Stimulated activated CD8-positive, alpha-beta memory T cell treated with anti-CD3 and anti-CD28 coated beads, Interleukin-15, amount 100 ng/mL, for 24 hours (primary cell): ENCODE measurements around the gene CDK14.
"Not testable (repeated sequence)": the region's sequence is repeated elsewhere in the genome, so short reads cannot be mapped to it uniquely, and the experiment has no call there.

Experiments used
- DNase-seq: peaks from one replicate; pipeline ENCODE4 v3.0.0-alpha.2; 2020; ENCODE audit warnings: low read depth

CDK14 gene

GRCh38 chr7:90721869-90722431 is 125.8 kb downstream of the CDK14 start:
- no peak for DNase-seq

GRCh38 chr7:90723233-90723632 is 127.1 kb downstream of the CDK14 start:
- DNase-seq, result no peak

- DNase-seq, result no peak
Measured at GRCh38 chr7:90723866-90724265, 127.7 kb downstream of the CDK14 start.

- DNase-seq, result no peak
Measured at GRCh38 chr7:90726120-90726519, 130.0 kb downstream of the CDK14 start.

- DNase-seq, result no peak
Measured at GRCh38 chr7:90726623-90727022, 130.5 kb downstream of the CDK14 start.

GRCh38 chr7:90727412-90727811 is 131.3 kb downstream of the CDK14 start:
- DNase-seq, result no peak

- DNase-seq, result no peak
Measured at GRCh38 chr7:90728568-90728967, 132.4 kb downstream of the CDK14 start.

- DNase-seq, result not testable (repeated sequence)
Measured at GRCh38 chr7:90735611-90736280, 139.6 kb downstream of the CDK14 start.

GRCh38 chr7:90736316-90736715 is 140.2 kb downstream of the CDK14 start:
- DNase-seq, result no peak

- DNase-seq, result no peak
Measured at GRCh38 chr7:90736968-90737939, 141.1 kb downstream of the CDK14 start.

GRCh38 chr7:90738249-90738648 is 142.1 kb downstream of the CDK14 start:
- no peak for DNase-seq

- DNase-seq, result no peak
Measured at GRCh38 chr7:90739716-90740115, 143.6 kb downstream of the CDK14 start.

- DNase-seq, result no peak
Measured at GRCh38 chr7:90740386-90740785, 144.3 kb downstream of the CDK14 start.

GRCh38 chr7:90743626-90744025 is 147.5 kb downstream of the CDK14 start:
- no peak for DNase-seq

- no peak for DNase-seq
Measured at GRCh38 chr7:90747516-90747915, 151.4 kb downstream of the CDK14 start.

- DNase-seq, result no peak
Measured at GRCh38 chr7:90749262-90749661, 153.1 kb downstream of the CDK14 start.

- DNase-seq, result no peak
Measured at GRCh38 chr7:90749774-90750173, 153.7 kb downstream of the CDK14 start.

- no peak for DNase-seq
Measured at GRCh38 chr7:90751595-90751994, 155.5 kb downstream of the CDK14 start.

- no peak for DNase-seq
Measured at GRCh38 chr7:90752051-90752450, 155.9 kb downstream of the CDK14 start.

GRCh38 chr7:90755041-90755440 is 158.9 kb downstream of the CDK14 start:
- no peak for DNase-seq

- DNase-seq, result no peak
Measured at GRCh38 chr7:90756366-90756765, 160.2 kb downstream of the CDK14 start.

GRCh38 chr7:90757565-90757950 is 161.4 kb downstream of the CDK14 start:
- DNase-seq, result not testable (repeated sequence)
